Spinal cord (tissue), 10 donors: Measurements from ENCODE around the gene CERS1. TPM values are rescaled to one million over a fixed set of nuclear protein-coding genes. Genes with fewer than 3 reads are reported as not detected.

Experiments used
- DNase-seq, 6 donors: peaks; one replicate each; pipeline versions ENCODE4 v3.0.0 to v3.0.0-alpha.2; 2013 to 2015; ENCODE audit warnings: low spot score in 6 of 6, low read depth in 4 of 6
- H3K27ac ChIP-seq: one replicate; pipeline ENCODE4 v1.5.1; 2013; ENCODE audit warnings: low read depth, low read length, control low read depth
- H3K27me3 ChIP-seq: one replicate; pipeline ENCODE4 v1.6.1; 2013; ENCODE audit warnings: low read length; ENCODE audit not compliant: control insufficient read depth, insufficient read depth
- H3K36me3 ChIP-seq: one replicate; pipeline ENCODE4 v1.6.1; 2013; ENCODE audit warnings: low read length; ENCODE audit not compliant: control insufficient read depth, insufficient read depth
- H3K4me1 ChIP-seq: one replicate; pipeline ENCODE4 v1.6.1; 2013; ENCODE audit warnings: low read length; ENCODE audit not compliant: control insufficient read depth, insufficient read depth
- H3K4me3 ChIP-seq: one replicate; pipeline ENCODE4 v1.5.1; 2013; ENCODE audit warnings: low read depth, low read length, control low read depth
- H3K9me3 ChIP-seq: one replicate; pipeline ENCODE4 v1.6.1; 2013; ENCODE audit warnings: low read length; ENCODE audit not compliant: control insufficient read depth, insufficient read depth
- WGBS: methylation state at CpG from one replicate; pipeline ENCODE4 v1.1.5; 2013; ENCODE audit warnings: missing lambda C conversion rate; ENCODE audit not compliant: insufficient coverage; 5-methylcytosine and 5-hydroxymethylcytosine counted together
- polyA plus RNA-seq, 2 donors: library from polyadenylated mRNA; unstranded; fragments of 120-200 nt; gene quantifications; one replicate each; pipeline ENCODE4 v1.2.1, GENCODE V29; 2013; ENCODE audit not compliant: insufficient read length in 2 of 2
- total RNA-seq, 2 donors: library from RNA; depleted of rRNA in 1 of 2; stranded (reverse); fragments of 120-200 nt in 1 of 2; fragments of >200 nt in 1 of 2; gene quantifications; one replicate each; pipeline versions ENCODE4 v1.2.3 to v1.2.4, GENCODE V29; 2013 to 2014
- donor health status: healthy.

The CERS1 gene
- total and polyA plus RNA-seq, 4 donors: 22.5 to 141 (median 76.8) TPM

- no peaks in the 10 kb centered on the region for H3K9me3 ChIP-seq
- H3K27me3 ChIP-seq: no peaks in the 10 kb centered on the region
- peaks cover 100% of the 10 kb centered on the region for H3K36me3 ChIP-seq
- WGBS: 73% methylated on average over 12 of the region's 12 CpGs
- no peak overlapping the region for H3K27ac ChIP-seq
- peaks cover 32% of the 10 kb centered on the region for H3K4me1 ChIP-seq
- H3K4me3 ChIP-seq: no peak overlapping the region
- peak in 1 of 6 donors; percentile 41 for DNase-seq
Measured at GRCh38 chr19:18859676-18860301, 36.2 kb downstream of the CERS1 start.

- H3K9me3 ChIP-seq: no peaks in the 10 kb centered on the region
- WGBS: 91% methylated on average over 21 of the region's 21 CpGs
- no peak overlapping the region for H3K4me3 ChIP-seq
- DNase-seq: no peak
- H3K27me3 ChIP-seq: no peaks in the 10 kb centered on the region
- H3K27ac ChIP-seq: no peak overlapping the region
- peaks cover 32% of the 10 kb centered on the region for H3K4me1 ChIP-seq
- H3K36me3 ChIP-seq: peaks cover 100% of the 10 kb centered on the region
Measured at GRCh38 chr19:18858906-18859646, 36.9 kb downstream of the CERS1 start.

- no peak for DNase-seq
- Histone ChIP-seq H3K9me3 (no peaks in the 10 kb centered on the region), H3K4me3 (no peak overlapping the region), H3K27ac (no peak overlapping the region), H3K4me1 (peaks cover 25% of the 10 kb centered on the region), H3K36me3 (peaks cover 100% of the 10 kb centered on the region), H3K27me3 (no peaks in the 10 kb centered on the region)
- WGBS: 93% methylated on average over 13 of the region's 13 CpGs
Measured at GRCh38 chr19:18857223-18857622, 38.7 kb downstream of the CERS1 start.

GRCh38 chr19:18856385-18857126 is 39.4 kb downstream of the CERS1 start:
- Histone ChIP-seq H3K36me3 (peaks cover 100% of the 10 kb centered on the region), H3K4me3 (no peak overlapping the region), H3K4me1 (peaks cover 25% of the 10 kb centered on the region), H3K9me3 (no peaks in the 10 kb centered on the region), H3K27me3 (no peaks in the 10 kb centered on the region), H3K27ac (no peak overlapping the region)
- DNase-seq: peak in 2 of 6 donors; percentile 54 to 63
- 81% methylated on average over 21 of the region's 22 CpGs for WGBS

GRCh38 chr19:18855647-18856384 is 40.1 kb downstream of the CERS1 start:
- WGBS: 87% methylated on average over 27 of the region's 27 CpGs
- no peaks in the 10 kb centered on the region for H3K27me3 ChIP-seq
- no peak overlapping the region for H3K4me3 ChIP-seq
- peaks cover 24% of the 10 kb centered on the region for H3K4me1 ChIP-seq
- H3K36me3 ChIP-seq: peaks cover 100% of the 10 kb centered on the region
- no peak for DNase-seq
- no peaks in the 10 kb centered on the region for H3K9me3 ChIP-seq
- no peak overlapping the region for H3K27ac ChIP-seq

GRCh38 chr19:18854982-18855381 is 41.0 kb downstream of the CERS1 start:
- no peaks in the 10 kb centered on the region for H3K9me3 ChIP-seq
- DNase-seq: no peak
- H3K27me3 ChIP-seq: no peaks in the 10 kb centered on the region
- H3K27ac ChIP-seq: no peak overlapping the region
- H3K4me3 ChIP-seq: no peak overlapping the region
- H3K36me3 ChIP-seq: peaks cover 100% of the 10 kb centered on the region
- H3K4me1 ChIP-seq: peaks cover 18% of the 10 kb centered on the region
- WGBS: 97% methylated on average over 33 of the region's 33 CpGs

- H3K4me3 ChIP-seq: no peak overlapping the region
- peaks cover 17% of the 10 kb centered on the region for H3K4me1 ChIP-seq
- WGBS: 87% methylated on average over 15 of the region's 17 CpGs
- no peak overlapping the region for H3K27ac ChIP-seq
- H3K9me3 ChIP-seq: no peaks in the 10 kb centered on the region
- no peaks in the 10 kb centered on the region for H3K27me3 ChIP-seq
- no peak for DNase-seq
- peaks cover 100% of the 10 kb centered on the region for H3K36me3 ChIP-seq
Measured at GRCh38 chr19:18853755-18854427, 42.1 kb downstream of the CERS1 start.

- Histone ChIP-seq H3K4me1 (peaks cover 26% of the 10 kb centered on the region), H3K36me3 (peaks cover 95% of the 10 kb centered on the region)
Measured at GRCh38 chr19:18852648-18853047, 43.3 kb downstream of the CERS1 start.

More at GRCh38 chr19:18852648-18853047, 43.3 kb downstream of the CERS1 start:
- Histone ChIP-seq H3K9me3 (no peaks in the 10 kb centered on the region), H3K27me3 (no peaks in the 10 kb centered on the region), H3K27ac (no peak overlapping the region), H3K4me3 (no peak overlapping the region)
- no peak for DNase-seq
- WGBS: 76% methylated on average over 12 of the region's 12 CpGs
